GM21619 (cell line): Measurements from ENCODE around the gene ZFYVE21.

Experiments used
- ATAC-seq: cut with Tn5 transposase; IDR thresholded peaks from one replicate; pipeline ENCODE4 v1.9.1; 2021; ENCODE audit not compliant: unreplicated experiment

Gene ZFYVE21

DNA sequence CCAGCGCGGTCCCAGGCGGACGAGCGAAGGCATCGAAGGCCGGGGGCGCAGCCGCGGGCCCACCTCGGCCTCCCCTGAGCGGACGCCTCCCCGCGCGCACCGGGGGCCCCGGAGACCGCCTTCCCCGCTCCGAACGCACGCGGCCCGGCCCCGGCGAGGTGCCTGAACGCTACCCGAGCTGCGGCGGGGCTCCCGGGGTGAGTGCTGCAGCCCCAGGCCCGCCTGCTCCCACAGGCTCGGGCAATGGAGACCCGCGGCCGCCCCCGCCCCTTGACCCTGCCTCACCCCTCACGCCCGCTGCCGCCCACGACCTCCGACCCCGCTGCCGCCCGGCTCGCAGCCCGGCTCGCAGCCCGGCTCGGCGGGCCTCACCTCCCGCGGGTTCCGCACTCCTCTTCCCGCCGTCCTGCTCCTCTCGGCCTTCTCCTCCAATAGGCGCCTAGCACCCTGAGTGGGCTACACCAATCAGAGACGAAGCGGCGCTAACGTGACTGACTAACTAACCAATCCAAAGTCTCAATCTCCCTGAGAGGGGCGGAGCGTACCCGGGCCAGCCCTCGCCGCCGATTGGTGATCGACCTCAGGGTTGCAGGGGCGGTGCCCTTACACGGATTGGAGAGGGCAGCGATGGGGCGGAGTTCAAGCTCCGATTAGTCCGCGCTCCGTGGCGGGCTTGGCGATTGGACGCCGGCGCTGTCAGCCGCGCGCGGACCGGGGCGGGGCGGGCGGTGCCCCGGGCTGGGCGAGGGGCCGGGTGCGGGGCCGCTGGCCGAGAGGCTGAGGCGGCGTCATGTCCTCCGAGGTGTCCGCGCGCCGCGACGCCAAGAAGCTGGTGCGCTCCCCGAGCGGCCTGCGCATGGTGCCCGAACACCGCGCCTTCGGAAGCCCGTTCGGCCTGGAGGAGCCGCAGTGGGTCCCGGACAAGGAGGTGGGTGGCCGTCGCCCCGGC is at the start of gene ZFYVE21, which contains the start of gene XRCC3:
Gene ZFYVE21 (plus strand): TSS at position 759 of the 949 bp plus-strand sequence. CDS start 32 bp downstream, at position 791.
Gene XRCC3 (minus strand): TSS at position 400 of the 949 bp plus-strand sequence. CDS start 4,364 bp downstream, outside the sequence.
- ATAC-seq = peak; percentile 91

DNA sequence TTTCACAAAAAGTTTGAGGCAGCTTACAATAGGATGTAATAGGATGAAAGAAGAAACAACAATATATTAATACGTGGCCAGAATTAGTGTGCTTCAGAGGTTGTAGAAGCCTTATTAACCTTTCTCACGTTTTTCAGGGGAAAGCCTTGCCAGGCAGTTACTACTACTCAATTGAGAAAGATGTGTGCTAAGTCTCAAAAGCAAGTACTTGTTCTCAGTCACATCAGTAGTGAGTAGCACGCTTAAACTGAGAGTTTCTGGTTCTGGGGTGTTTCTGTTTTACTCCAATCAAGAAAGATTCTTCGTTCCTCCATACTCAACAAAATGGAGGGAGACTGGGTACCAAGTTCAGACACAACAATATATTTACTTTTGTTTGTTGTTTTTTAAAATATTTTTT is 47.9 kb upstream of the ZFYVE21 start:
- no peak for ATAC-seq

DNA sequence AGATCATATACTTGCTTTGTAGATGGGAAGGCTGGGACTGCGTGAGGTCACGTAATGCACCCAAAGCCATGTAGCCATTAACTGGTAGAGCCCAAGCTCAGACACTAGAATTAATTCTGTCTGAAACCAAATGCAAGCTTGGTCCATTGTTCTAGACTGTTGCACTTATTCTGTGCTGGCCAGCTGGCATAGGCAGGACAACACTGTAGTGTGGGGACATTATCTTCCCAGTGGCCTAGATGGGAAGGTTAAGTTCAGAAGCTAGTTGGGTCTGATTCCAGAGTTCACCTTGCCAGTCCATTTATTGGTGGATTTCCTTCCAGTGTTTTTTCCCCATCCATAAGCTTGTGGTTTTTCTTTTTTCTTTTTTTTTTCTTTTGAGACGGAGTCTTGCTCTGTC is 47.5 kb upstream of the ZFYVE21 start:
- no peak for ATAC-seq

DNA sequence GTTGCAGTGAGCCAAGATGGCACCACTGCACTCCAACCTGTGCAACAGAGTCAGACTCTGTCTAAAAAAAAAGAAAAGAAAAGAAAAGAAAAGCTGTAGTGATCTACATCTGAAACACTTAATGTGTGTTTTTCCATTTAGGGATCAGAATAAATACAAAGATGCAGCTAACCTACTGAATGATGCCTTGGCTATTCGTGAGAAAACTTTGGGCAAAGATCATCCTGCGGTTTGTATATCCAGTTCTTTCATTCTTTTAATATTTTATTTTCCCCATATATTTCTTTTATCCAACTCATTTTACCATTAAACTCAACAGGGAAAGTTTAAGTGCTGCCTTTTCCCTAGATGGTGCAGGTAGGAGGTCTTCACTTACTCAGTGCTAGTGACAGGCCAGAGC is 46.2 kb upstream of the ZFYVE21 start:
- no peak for ATAC-seq

DNA sequence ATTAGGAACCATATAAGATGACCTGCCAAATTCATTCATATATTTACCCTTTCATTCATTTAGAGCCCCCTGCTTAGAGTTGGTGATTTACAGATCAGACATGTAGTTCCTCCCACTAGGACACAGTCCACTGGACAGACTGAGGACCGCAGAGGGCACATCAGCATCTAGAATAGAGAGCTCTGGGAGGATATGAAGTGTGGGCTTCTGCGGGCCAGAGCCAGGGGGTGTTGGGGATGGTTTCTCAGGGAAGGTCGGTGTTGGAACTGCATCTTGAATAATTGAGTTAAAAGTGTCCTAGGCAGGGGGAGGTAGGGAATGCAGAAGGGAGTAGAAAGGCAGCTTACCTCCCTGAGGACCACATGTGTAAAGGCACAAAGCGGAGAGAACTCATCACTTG is 43.7 kb upstream of the ZFYVE21 start:
- ATAC-seq = no peak

DNA sequence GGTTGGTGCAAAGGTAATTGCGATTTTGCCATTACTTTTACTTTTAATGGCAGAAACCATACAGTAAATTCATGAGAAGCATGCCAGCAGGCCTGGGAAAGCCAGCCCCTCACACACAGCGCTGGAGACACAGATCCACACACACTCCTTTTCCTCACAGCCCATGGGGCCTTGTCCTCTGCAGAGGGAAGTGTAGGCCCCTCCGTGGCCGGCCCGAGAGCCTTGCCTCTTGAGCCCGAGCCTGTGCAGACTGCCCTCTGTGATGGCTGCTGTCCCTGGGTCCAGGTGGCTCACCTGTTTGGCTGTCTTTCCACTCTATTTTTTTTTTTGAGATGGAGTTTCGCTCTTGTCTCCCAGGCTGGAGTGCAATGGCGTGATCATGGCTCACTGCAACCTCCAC is 39.7 kb upstream of the ZFYVE21 start:
- ATAC-seq = no peak

DNA sequence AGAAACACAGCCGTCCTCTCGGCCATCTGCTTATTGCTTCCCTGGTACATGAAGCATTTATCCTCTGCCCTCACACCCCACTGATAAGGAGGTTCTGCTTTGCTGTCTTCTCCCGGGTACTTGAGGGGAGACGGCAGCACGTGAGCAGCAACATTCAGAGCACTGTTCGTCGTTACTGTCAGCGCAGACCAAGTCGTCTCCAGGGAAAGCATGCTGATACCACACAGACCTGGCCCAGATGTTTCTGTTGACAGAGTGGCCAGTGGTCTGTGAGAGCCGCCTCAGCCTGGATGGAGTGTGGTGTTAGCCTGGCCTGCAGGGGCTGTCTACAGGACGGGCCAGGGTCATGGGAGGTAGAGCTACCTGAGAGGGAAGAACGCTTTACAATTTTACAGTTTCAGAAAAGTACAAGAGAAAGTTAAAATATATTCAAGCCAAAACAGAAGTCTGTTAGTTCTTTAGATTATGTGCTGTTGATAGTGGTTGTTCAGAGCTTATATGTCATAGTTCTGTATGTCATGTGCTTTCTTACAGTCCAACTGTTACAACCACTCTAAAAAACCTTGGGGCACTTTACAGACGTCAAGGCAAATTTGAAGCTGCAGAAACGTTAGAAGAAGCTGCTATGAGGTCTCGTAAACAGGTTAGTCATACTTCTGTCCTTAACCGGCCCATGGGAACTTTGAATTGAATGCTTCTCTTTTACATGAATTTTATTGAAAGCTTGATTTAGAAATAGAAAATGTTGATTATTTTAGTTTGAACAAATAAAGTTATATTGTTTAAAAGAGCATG is 38.5 kb upstream of the ZFYVE21 start:
- no peak for ATAC-seq

DNA sequence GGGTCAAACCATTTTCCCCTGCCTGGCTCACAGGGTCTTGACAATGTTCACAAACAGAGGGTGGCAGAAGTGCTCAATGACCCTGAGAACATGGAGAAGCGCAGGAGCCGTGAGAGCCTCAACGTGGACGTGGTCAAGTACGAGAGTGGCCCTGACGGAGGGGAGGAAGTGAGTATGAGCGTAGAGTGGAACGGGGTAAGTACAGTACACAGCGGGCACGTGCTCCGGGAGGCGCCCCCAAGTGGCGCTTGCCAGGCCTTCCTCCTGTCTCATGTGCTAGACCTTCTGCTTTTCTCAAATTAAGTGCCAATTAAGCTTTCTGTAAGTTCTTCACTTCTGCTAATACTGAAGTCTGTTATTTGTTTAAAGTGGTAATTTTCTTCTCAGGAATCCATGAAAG is 36.3 kb upstream of the ZFYVE21 start:
- ATAC-seq = no peak

DNA sequence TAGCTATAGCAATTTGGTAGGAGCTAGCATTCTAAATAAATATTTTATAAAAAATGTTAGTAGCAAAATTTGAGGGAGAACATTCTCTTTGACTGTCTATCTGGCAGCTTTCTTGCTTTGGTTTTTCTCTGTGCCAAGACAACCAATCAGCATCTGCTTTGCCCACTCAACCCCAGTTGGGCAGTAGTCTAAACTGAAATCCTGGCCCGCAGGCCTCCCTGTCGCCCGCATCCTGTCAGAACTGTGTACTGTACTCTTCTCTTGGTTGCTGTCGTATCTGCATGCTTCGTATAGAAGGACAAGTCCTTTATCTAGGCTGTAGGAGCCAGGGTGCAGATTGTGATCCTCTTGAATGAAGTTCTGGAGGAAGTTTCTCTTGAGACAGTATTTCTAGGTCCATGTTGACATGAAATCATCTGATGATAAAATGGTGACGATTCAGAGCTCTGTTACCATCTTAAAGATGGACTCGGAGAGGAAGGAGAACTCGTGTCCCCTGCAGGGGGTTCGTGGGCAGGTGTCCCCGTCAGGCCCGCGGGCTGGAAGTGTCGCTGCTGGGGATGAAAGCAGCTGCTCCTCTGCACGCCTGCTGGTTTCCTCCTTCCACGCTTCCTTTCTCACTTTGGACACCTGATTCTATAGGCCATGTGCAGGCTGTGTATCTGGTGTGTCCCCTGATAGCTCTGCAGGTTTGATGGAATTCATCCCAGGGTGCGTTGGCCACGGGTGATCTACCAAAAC is 34.9 kb upstream of the ZFYVE21 start:
- ATAC-seq = no peak

DNA sequence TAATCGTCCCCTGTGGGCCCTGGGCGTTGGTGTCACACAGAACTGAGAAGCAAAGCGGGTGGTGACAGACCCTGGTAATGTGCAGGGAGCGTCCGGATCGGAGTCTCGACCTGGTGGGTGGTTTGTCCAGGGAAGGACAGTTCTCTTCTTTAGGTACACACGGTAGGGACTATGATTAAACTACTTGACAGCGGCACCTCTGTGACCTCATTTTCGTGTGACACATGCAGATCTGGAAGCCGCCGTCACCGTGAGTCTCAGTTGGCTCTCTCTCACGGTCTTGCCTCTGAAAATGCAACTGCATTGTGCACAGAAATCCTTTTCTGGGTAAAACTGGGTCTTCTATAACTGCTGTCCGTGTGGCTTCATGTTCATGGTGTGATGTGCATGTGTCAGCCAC is 32.5 kb upstream of the ZFYVE21 start:
- ATAC-seq = no peak

DNA sequence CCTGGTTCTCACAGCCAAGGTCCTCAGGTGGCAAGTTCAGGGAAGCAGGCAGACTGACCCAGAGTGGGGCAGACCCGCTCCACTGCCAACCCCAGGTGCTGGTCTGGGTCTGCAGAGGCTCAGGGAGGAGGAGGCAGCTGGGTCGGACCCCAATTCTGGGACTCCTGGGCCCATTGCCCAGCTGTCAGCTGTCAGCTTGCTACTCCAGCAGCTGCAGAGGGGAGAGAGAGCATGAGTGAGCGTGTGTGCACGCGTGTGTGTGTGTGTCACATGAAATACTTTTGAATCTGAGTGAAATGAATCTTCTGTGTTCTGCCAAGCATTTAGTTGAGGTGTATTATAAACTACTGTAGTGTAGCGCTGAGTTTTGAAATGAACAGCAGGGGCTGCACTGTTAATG is 31.1 kb upstream of the ZFYVE21 start:
- no peak for ATAC-seq

DNA sequence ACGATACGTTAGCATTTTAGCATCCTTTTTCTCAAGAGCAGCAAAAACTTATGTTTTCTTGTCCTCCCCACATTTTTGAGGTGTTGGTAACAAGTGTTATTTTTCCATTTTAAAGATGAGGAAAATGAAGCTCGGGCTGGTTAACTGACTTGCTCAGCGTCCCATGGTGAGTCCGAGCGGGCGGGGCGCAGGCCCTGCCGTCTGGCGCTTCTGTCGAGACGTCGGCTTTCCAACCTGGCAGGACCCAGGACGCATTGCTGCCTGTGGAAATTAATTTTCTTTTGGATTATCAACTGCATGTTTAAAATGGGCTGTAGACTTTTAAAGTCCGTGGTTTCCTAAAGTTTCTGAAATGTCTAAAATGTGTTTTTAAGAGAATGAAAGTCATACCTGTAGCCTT is 30.7 kb upstream of the ZFYVE21 start:
- ATAC-seq = no peak

DNA sequence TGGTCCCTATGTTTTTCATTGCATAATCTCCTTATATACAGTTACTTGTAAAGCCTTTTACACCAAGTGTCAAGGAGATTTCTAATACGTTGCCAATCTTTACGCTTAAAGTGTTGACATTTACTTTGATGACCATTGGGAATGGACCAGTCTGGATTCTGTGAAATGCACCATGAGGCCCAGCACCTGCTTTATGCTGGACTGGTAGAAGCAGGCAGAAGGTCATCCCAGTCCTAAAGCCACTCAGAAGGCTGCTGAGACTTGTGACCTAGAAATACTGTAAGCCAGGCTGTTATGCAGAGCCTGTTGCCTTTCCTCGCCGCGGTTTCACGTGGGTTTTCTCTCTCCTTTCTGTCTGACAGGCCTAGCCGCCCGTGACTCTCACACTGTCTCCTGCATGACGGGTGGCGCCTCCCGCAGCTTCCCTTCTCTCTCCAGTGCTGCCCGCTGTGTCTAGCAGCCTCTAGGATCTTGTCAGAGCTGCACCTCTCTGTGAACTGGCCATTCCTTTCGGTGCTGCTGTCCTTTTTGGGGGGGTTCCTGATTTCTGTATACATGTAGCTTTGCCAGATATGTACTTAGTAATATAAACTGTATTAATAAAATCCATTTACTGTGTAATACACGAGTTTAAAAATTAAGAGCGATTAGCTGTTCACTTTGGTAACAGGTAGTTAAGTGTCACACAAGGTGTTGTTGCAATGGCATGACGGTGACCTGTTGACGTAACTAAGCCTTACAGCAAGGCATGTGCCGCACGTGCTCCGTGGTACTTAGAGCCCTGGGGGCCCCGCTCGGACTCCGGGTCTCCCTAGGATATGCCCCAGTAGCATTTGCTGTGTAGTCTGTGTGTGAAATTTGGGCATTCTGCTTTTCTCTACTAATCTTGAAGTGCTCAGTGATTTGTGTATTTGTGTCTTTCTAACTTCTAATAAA is 30.1 kb upstream of the ZFYVE21 start:
- no peak for ATAC-seq

DNA sequence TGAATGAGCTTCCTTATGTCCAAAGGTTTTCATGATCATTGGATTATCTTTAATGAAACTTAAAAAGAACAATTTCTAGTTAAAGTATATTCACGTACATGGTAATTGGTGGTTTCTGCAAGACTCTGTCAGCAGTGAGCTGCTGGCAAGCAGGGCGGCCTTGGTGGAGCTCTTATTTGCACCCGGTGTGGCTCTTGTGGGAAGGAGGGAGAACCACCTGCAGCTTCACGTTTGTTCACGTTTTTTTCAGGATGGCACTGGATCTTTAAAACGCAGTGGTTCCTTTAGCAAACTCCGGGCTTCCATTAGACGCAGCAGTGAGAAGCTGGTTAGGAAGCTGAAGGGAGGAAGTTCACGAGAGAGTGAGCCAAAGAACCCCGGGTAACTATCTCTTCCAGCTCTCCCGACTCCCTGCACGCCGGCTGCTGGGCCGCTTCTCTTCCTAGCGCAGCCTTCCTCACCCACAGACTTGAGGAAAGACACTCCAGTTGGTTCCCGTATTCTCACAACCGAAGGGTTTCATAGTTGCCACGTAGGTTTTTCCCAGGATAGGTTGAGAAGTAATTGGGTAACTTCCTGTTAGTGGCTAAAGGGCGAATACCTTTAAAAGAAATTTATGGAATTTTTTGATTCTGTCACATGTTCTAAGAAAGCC is 28.7 kb upstream of the ZFYVE21 start:
- no peak for ATAC-seq

DNA sequence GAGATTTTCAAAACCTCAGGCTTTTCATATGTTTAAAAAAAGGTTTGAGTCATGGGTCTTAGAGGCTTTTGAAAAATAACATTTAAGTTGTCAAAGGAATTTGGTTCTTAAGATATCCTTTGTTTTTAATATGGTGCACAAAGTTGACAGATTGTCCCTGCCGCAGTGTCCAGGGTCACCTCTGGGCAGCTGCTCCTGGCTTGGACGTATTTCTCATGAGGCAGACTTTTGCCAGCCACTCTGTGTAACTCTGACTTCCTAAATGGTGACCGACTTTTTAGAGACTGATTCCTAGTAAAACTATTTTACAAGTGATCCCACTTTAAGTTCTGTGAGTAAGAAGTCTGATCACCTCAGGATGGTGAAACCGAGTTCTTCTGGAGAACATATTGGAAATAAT is 27.9 kb upstream of the ZFYVE21 start:
- ATAC-seq = no peak

DNA sequence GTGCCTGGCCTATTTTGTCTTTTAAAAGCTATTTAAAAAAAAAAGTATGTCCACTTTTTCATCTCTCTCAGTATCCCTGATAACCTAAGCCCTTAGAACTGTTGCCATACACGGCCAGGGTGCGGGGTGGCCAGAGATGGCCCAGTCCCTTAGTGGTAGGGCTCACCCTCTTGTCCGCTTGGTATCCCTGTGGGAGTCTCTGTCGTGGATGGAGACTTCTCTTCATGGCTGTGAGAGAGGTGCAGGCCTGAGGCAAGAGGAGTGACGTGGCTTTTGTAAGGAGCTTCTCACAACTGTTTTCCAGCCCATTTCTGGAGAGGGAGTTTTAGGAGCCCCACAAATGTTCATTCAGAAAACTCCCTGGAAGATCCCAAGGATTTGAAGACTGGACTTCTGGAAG is 27.2 kb upstream of the ZFYVE21 start:
- ATAC-seq = no peak

DNA sequence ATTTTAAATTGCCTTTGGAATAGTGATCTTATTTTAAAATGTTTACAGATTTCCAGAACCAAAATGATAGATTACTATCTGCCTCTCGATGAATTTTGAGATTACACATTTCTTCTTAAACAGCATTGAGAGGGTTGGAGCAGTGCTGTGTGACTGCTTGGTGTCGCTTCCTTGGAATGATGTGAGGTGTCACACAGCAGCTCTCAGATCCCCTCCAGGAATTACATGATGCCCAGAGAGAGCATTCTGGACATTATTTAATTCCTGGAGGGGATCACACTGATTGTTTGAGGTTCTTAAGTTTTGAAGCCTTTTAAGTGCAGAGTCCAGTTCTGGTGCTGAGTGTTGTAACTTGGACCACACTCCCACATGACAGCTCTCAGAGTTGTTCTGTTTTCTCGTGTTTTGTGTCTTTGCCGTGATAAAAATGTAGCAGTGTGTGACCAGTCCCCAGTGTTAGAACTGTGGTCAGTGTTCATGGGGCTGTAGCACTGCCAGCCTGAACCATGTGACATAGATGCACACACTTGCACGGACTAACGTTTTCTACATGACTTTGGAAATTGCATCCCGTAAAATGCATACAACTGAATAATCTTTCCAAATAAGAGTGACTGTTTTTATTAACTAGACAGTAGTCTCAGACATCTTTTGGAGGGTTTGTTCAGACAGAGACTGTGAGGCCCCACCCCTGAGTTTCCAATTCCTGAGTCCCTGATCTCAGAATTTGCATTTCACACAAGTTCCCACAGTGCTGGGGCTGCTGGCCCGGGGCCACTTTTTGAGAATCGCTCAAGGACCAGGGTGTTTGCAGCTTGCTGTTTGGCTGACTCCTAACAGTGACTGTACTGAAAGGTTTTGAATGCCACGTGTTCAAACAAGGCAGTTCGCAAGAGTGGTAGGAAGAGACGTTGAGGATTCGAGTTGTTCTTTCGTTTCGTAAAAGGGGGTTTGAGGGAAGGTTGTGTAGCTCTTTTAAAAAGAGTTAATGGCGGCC is 26.4 kb upstream of the ZFYVE21 start:
- ATAC-seq = no peak

DNA sequence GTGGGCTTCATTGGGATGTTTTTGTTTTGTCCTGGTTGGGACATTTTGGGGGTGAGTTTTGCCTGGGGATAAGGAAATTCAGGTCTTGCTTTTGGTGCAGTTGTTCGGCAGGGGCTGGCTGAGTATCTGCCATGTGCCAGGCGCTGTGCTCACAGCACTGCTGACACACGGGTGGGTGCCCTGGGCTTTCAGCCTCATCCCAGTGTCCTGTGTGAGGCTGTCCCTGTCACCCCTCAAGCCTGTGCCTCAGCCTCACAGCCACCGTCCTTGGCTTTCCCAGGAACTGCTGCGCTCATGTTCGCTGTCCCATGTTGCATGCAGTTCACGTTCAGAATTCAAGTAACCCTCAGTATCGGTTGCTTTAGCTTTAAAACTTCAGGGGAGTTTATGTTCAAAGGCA is 25.3 kb upstream of the ZFYVE21 start:
- ATAC-seq = no peak
